GM19463 (cell line): ENCODE results near the gene EIF3D.

ENCODE experiments used
- ATAC-seq: cut with Tn5 transposase; IDR thresholded peaks from one replicate; pipeline ENCODE4 v1.9.1; 2021; ENCODE audit warnings: mild to moderate bottlenecking, moderate library complexity; ENCODE audit not compliant: unreplicated experiment

EIF3D gene

GRCh38 chr22:36467946-36468345, 61.0 kb downstream of the EIF3D start:
- ATAC-seq = no peak

- no peak for ATAC-seq
Observed at GRCh38 chr22:36467042-36467810, 61.7 kb downstream of the EIF3D start.

GRCh38 chr22:36466258-36466657, 62.7 kb downstream of the EIF3D start:
- ATAC-seq = no peak

- no peak for ATAC-seq
Observed at GRCh38 chr22:36465232-36466021, 63.5 kb downstream of the EIF3D start.

- ATAC-seq = no peak
Observed at GRCh38 chr22:36464715-36465231, 64.2 kb downstream of the EIF3D start.

GRCh38 chr22:36463783-36464184, 65.2 kb downstream of the EIF3D start:
- no peak for ATAC-seq

- ATAC-seq = no peak
Observed at GRCh38 chr22:36461665-36462649, 67.0 kb downstream of the EIF3D start.
